Liver (tissue), 9 donors: ENCODE results near the gene TRAPPC12. TPM values are rescaled to one million over a fixed set of nuclear protein-coding genes. Genes with fewer than 3 reads are reported as not detected.

Experiments
- DNase-seq: peaks from one replicate; pipeline ENCODE4 v3.0.0-alpha.2; 2017; ENCODE audit warnings: low spot score
- H3K27ac ChIP-seq, 2 donors: one replicate each; pipeline ENCODE4 v1.7.0; 2013; ENCODE audit warnings: inconsistent platforms in 2 of 2, low read length in 2 of 2, control low read depth in 1 of 2, low read depth in 1 of 2, mild to moderate bottlenecking in 1 of 2
- H3K27me3 ChIP-seq, 4 donors: one replicate each; pipeline versions ENCODE4 v1.6.1 to v1.7.0; 2013; ENCODE audit warnings: low read length in 3 of 4, inconsistent platforms in 1 of 4, mild to moderate bottlenecking in 1 of 4, moderate library complexity in 1 of 4; ENCODE audit not compliant: control insufficient read depth in 4 of 4, insufficient read depth in 4 of 4
- H3K36me3 ChIP-seq, 4 donors: one replicate each; pipeline versions ENCODE4 v1.6.1 to v1.7.0; 2013; ENCODE audit warnings: low read length in 3 of 4, mild to moderate bottlenecking in 3 of 4, low read depth in 1 of 4, moderate library complexity in 1 of 4; ENCODE audit not compliant: control insufficient read depth in 4 of 4, insufficient read depth in 3 of 4
- H3K4me1 ChIP-seq, 4 donors: one replicate each; pipeline versions ENCODE4 v1.6.1 to v1.7.0; 2013; ENCODE audit warnings: low read length in 3 of 4, mild to moderate bottlenecking in 3 of 4, moderate library complexity in 1 of 4; ENCODE audit not compliant: control insufficient read depth in 4 of 4, insufficient read depth in 4 of 4
- H3K4me3 ChIP-seq, 3 donors: one replicate each; pipeline versions ENCODE4 v1.6.1 to v1.7.0; 2013; ENCODE audit warnings: low read length in 3 of 3, control low read depth in 1 of 3, low read depth in 1 of 3, mild to moderate bottlenecking in 1 of 3
- H3K9ac ChIP-seq, 2 donors: one replicate each; pipeline ENCODE4 v1.7.0; 2013; ENCODE audit warnings: low read length in 2 of 2, mild to moderate bottlenecking in 2 of 2, moderate library complexity in 2 of 2, control low read depth in 1 of 2, low read depth in 1 of 2
- H3K9me3 ChIP-seq, 4 donors: one replicate each; pipeline versions ENCODE4 v1.6.1 to v1.7.0; 2013; ENCODE audit warnings: low read length in 3 of 4; ENCODE audit not compliant: control insufficient read depth in 4 of 4
- CTCF ChIP-seq: fragments of 150-350 bp; IDR thresholded peaks from 2 replicates; pipeline ENCODE4 v1.5.1; 2017; ENCODE audit warnings: improper control_type of control experiment, low read depth, low read length; ENCODE audit not compliant: missing input control
- EGR1 ChIP-seq, 2 donors: IDR thresholded peaks; 2 replicates each; pipeline ENCODE4 v1.6.1; 2016 to 2018; ENCODE audit warnings: antibody characterized with exemption in 2 of 2, low read depth in 2 of 2
- FOXA1 ChIP-seq: IDR thresholded peaks from 2 replicates; pipeline ENCODE4 v1.6.1; 2016; ENCODE audit warnings: antibody characterized with exemption
- FOXA2 ChIP-seq: IDR thresholded peaks from 2 replicates; pipeline ENCODE4 v1.6.1; 2016; ENCODE audit warnings: antibody characterized with exemption
- GABPA ChIP-seq, 2 donors: IDR thresholded peaks in 1 of 2; conservative IDR thresholded peaks in 1 of 2; 2 replicates each; pipeline ENCODE4 v1.6.1; 2016; ENCODE audit warnings: antibody characterized with exemption in 2 of 2, mild to moderate bottlenecking in 1 of 2, moderate library complexity in 1 of 2
- MAX ChIP-seq: IDR thresholded peaks from 2 replicates; pipeline ENCODE4 v1.6.1; 2016; ENCODE audit warnings: antibody characterized with exemption
- NR2F2 ChIP-seq: IDR thresholded peaks from 2 replicates; pipeline ENCODE4 v1.6.1; 2016; ENCODE audit warnings: antibody characterized with exemption
- RAD21 ChIP-seq, 2 donors: IDR thresholded peaks; 2 replicates each; pipeline ENCODE4 v1.6.1; 2016; ENCODE audit warnings: antibody characterized with exemption in 2 of 2, mild to moderate bottlenecking in 2 of 2
- REST ChIP-seq: IDR thresholded peaks from 2 replicates; pipeline ENCODE4 v1.6.1; 2016; ENCODE audit warnings: antibody characterized with exemption, mild to moderate bottlenecking
- ZBTB33 ChIP-seq: IDR thresholded peaks from 2 replicates; pipeline ENCODE4 v1.6.1; 2016; ENCODE audit warnings: antibody characterized with exemption
- WGBS: extraction: QIAGEN DNeasy Blood & Tissue Kit; methylation state at CpG from one replicate; pipeline ENCODE4 v1.1.7; 2013; 5-methylcytosine and 5-hydroxymethylcytosine counted together
- polyA plus RNA-seq, 2 donors: library from polyadenylated mRNA; stranded (reverse) in 1 of 2; unstranded in 1 of 2; fragments of 200-250 nt in 1 of 2; fragments of >200 nt in 1 of 2; fragmentation: Nextera tagmentation in 1 of 2; extraction: Ambion mirVana in 1 of 2; gene quantifications; one replicate each; pipeline versions ENCODE4 v1.2.1 to v1.2.3, GENCODE V29; 2013 to 2015
- total RNA-seq, 2 donors: library from RNA; depleted of rRNA; stranded (reverse); fragments of >200 nt; gene quantifications; one replicate each; pipeline ENCODE4 v1.2.3, GENCODE V29; 2014
- donor health status: healthy.
- donor health status: healthy.
- donor health status: healthy.
- donor health status: healthy.
- donor health status: healthy.

Gene TRAPPC12
- total and polyA plus RNA-seq, 4 donors: 30.2 to 60.9 (median 39.7) TPM

GRCh38 chr2:3443083-3443482 is 63.6 kb downstream of the TRAPPC12 start (continued):
- no peak for TF ChIP-seq ZBTB33

- TF ChIP-seq ZBTB33 (no peak), NR2F2 (no peak), RAD21 (IDR thresholded peaks at IDR 0.05) (no peak), REST (no peak), FOXA1 (no peak), GABPA (IDR thresholded peaks at IDR 0.05 in 1 of 2, conservative IDR thresholded peaks at IDR 0.05 in 1 of 2) (no peak), FOXA2 (no peak)
- Histone ChIP-seq H3K9me3 (no peaks in the 10 kb centered on the region), H3K4me1 (peaks cover 0 to 1% (median 0%) of the 10 kb centered on the region in 4 donors), H3K36me3 (peaks cover 11 to 39% (median 24%) of the 10 kb centered on the region in 4 donors), H3K27me3 (no peaks in the 10 kb centered on the region), H3K9ac (no peak overlapping the region), H3K27ac (no peak overlapping the region), H3K4me3 (no peak overlapping the region)
- no peak for DNase-seq
- WGBS: 95% methylated on average over 18 of the region's 18 CpGs
These were observed 64.1 kb downstream of the TRAPPC12 start for GRCh38 chr2:3443506-3444084.

GRCh38 chr2:3445891-3446290 is 66.4 kb downstream of the TRAPPC12 start:
- H3K27me3 ChIP-seq: no peaks in the 10 kb centered on the region
- H3K4me3 ChIP-seq: no peak overlapping the region
- H3K4me1 ChIP-seq: no peaks in the 10 kb centered on the region
- H3K9me3 ChIP-seq: no peaks in the 10 kb centered on the region
- H3K9ac ChIP-seq: no peak overlapping the region
- peaks cover 11 to 51% (median 32%) of the 10 kb centered on the region in 4 donors for H3K36me3 ChIP-seq
- WGBS: 95% methylated on average over 11 of the region's 11 CpGs
- DNase-seq: no peak
- TF ChIP-seq MAX (no peak), EGR1 (IDR thresholded peaks at IDR 0.05; ENCODE audit: low read depth in 2 of 2) (no peak), ZBTB33 (no peak), FOXA1 (no peak), FOXA2 (no peak), CTCF (no peak)
- H3K27ac ChIP-seq: no peak overlapping the region
